Mucosa of descending colon (tissue), 3 donors: Measurements from ENCODE around the gene MICU1. TPM values are rescaled to one million over a fixed set of nuclear protein-coding genes. Genes with fewer than 3 reads are reported as not detected.

Source experiments
- ATAC-seq: fragments of 200-7000 bp; cut with Tn5 transposase; one replicate; pipeline ENCODE4 v1.9.1; 2020; ENCODE audit warnings: mild to moderate bottlenecking, moderate library complexity
- DNase-seq, 3 donors: peaks; one replicate each; pipeline ENCODE4 v3.0.0-alpha.2; 2020
- H3K36me3 ChIP-seq: fragments of 200-600 bp; one replicate; pipeline ENCODE4 v1.8.0; 2021; ENCODE audit warnings: low read depth, mild to moderate bottlenecking
- H3K4me1 ChIP-seq: fragments of 200-600 bp; one replicate; pipeline ENCODE4 v1.8.0; 2021; ENCODE audit warnings: low read depth, mild to moderate bottlenecking
- H3K4me3 ChIP-seq: fragments of 200-600 bp; one replicate; pipeline ENCODE4 v1.8.0; 2021; ENCODE audit warnings: mild to moderate bottlenecking
- H3K9me3 ChIP-seq: fragments of 200-600 bp; one replicate; pipeline ENCODE4 v1.8.0; 2021; ENCODE audit warnings: mild to moderate bottlenecking
- CTCF ChIP-seq: fragments of 200-600 bp; IDR thresholded peaks from one replicate; pipeline ENCODE4 v1.8.0; 2022; ENCODE audit warnings: antibody characterized with exemption, mild to moderate bottlenecking
- intact Hi-C, 2 donors: fragments of 100-400 bp; cut with DNase I in 1 of 2; cut with micrococcal nuclease in 1 of 2; formaldehyde crosslinking; loops; one replicate each; pipeline versions ENCODE4 v1.11.0 to v1.11.1; 2022; cut with DNase I, micrococcal nuclease
- total RNA-seq, 3 donors: library from RNA; stranded (reverse); fragmentation: NEBNext Ultra II Directional in 2 of 3; extraction: Animal tissue kit (Norgen Biotek cat#: 25700) in 2 of 3; gene quantifications; one replicate each; pipeline versions ENCODE4 v1.2.1 to v1.2.4, GENCODE V29; 2021 to 2023
- donor health status: DM: no; HTN: no; CAD: no; lungs with moderate emphysema.
- donor health status: DM: no; HTN: no; CAD: no.
- donor health status: DM: no; HTN: yes; CAD: no.

MICU1 gene
- total RNA-seq, 3 donors from 2014 or later = 38.6 to 45.3 (median 45.0) TPM

- Histone ChIP-seq H3K4me3 (no peak overlapping the region), H3K36me3 (no peaks in the 10 kb centered on the region), H3K4me1 (peaks cover 48% of the 10 kb centered on the region), H3K9me3 (no peaks in the 10 kb centered on the region)
- ATAC-seq (no peak), DNase-seq (no peak)
- intact Hi-C loops = no loop called here
- TF ChIP-seq CTCF = no peak
These were observed 307.2 kb downstream of the MICU1 start for GRCh38 chr10:72318418-72319262.

Other genes with a start within 250 kb of the MICU1 start
- 10 to 100 TPM; 44.8 to 98.6 (median 89.0) TPM for gene MCU, start 66.1 kb upstream of the MICU1 start, total RNA-seq